NCI-H1436 treated with DMSO at 0.1 percent for 48 hours (cell line): ENCODE measurements around the gene GRIP2.

Experiments used
- DNase-seq: peaks from one replicate; lab custom pipeline; 2025; lab: John Stamatoyannopoulos, UW

Gene GRIP2

DNA sequence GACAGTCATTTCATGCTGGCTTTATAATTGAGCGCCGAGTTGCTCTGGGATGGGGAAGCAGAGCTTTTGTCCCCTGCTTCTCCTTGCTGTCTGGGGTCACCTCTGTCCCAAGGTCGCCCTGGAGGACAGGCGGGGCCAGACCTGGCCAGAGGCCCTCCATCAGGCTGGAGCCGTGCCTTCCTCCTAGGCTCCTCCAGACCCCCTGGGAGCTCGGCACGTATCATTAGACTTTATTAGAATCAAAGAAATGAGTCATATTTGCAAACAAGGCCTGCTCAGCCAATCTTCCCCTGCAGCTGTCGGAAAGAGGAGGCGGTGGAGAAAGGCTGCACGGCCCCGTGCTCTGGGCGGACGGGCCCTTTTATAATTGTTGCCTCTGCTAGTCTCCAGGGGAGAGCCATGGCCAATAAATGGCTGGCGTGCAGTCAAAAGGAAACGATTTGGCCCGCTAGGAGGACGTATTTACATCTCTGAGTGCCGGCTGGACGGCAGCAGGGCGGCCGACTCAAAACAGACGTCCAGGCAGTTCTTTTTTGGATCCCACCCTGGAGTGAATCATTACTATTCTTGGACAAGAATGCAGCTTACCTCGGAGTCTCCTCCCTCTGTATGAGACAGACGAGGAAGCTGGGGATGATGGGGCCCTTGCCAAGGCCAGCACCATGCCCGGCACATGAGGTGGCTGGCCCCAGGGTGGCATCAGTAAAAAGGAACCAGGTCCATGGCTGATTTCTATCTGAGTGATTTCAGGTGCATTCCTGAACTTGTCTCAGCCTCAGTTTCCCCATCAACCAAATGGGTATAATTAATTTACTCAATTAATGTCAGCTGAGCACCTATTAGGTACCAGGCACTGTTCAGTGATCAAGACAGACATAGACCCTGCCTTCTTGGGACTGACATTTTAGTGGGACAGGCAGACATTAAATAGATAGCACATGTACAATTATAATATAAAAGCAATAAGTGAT is 87.1 kb downstream of the GRIP2 start:
- peak; percentile 30 for DNase-seq

DNA sequence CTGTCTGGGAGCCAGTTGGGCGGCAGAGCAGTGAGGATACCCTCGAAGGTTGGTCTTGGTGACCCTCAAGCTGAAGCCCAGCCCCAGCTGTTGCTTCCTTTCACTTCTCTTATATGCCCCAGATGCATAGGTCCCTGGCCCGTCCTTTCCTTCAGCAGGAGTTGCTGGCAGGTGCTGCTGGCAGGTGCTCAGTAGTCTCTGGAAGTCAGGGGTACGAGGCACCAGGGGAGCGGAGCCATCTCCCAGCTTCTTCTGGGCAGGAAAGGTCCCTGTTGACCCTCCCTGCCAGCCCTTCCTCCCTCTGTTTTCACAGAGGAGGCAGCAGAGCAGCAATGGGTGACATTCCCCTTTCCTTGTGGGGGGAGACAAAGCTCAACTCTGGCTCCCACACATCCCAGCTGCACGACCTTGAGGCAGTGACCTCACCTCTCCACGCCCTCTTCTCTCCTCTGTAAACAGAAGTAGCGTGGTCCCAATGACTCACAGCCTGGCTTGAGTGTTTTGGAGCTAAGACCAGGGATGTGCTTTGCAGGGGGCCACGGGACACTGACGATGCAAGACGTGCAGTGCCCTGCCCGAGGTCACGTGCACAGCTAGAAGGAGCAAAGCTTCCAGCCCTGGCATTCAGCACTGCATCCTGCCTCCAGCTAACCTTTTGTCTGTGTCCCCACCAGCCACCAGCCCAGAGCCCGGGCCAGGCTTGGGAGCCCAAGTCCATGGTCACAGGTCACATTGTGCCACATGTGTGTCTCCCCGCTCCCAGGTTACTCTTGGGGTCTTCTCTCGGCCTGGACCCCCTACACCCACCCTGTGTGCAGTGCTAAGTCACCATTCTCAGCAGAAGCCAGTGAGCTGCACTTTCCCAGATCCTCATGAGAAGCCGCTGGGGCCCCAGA is 88.0 kb downstream of the GRIP2 start:
- DNase-seq, result no peak

DNA sequence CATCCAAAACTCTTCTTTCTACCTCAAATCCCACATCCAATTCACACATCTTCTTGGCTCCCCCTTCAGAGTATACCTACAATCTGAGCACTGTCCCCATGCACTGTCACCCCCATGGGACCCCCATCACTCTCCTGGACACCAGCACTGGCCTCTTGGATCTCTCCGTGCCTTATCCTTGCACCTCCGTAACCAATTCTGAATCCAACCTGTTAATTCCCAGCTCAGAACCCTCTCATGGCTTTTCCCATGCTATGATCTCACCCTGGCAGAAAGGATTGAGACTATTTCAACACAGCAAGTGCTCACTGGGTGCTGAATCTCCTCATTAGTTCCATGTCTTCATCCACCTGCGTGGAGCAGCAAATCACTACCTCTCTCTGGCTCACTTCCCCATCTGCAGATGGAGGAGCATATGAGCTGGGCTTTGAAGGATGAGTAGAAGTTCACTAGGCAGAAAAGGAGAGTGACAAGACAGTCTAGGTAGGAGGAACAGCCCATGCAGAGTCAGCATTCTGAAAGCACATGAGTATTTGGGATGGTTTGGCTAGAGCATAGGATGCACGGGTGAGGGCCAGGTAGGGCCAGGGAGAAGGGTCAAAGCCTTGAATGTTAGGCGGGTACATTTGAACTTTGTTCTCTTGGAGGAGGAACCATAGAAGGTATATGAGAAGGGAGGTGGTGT is 89.1 kb downstream of the GRIP2 start:
- DNase-seq, result no peak

DNA sequence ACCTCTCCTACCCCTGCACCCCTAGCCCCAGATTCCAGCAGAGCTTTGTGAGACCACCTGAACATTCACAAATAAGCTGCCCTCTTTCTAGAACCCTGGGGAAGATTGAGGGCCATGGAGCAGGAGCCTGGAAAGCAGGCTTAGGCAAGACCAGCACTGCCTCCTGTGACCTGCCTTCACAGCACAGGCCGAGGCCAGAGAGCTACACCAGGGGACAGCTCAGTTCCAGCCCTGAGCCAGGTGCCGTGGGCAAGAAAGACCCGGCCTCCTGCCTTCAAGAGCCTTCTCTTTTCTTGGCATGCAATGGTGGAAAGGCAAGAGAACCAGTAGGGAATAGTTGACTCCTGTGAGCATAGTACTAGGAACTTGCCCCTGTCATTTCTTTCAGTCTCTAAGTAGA is 89.6 kb downstream of the GRIP2 start:
- DNase-seq, result no peak

DNA sequence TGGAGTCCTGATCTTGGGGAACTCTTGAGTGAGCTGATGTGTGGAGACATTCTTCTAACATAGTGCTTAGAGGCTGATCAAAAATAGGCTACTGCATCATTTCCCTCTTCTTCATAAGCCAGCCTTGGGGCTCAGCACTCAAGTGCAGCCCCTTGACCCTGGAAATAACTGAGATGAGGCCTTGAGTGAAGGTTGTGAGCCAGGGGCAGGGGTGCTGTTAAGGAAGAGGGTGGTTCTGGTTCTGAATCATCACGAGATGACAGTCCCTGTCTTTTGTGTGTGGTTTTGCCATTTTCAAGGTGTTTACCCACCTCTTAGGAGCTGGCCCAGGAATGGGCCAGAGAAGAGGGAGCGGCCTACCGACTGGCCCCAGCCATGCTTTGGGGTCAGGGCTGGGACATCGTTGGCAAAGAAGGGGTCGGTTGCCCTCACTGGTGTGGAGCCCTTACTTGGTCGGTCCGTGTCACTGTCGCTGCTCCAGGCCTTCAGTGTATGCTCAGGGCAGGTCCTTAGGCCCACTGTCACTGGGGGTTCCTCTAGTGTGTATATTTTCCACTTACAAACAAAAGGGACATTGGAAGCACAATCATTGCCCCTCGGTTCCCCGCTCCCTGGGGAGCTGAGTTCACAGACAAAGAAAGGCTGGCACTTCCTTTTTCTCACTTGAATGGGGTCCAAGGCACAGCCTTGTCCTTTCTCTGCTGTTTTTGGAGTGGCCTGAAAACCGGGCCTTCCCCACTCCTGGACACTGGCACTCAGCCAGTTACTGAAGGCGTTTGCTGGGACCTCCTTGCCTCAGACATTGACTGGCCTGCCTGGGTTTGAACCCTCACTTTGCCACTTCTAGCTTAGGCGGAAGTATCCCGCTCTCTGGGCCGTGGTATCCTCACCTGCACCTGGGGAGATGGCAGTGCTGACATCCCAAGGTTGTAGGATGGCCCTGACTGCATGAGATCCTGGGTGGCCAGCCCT is 91.1 kb downstream of the GRIP2 start:
- no peak for DNase-seq

DNA sequence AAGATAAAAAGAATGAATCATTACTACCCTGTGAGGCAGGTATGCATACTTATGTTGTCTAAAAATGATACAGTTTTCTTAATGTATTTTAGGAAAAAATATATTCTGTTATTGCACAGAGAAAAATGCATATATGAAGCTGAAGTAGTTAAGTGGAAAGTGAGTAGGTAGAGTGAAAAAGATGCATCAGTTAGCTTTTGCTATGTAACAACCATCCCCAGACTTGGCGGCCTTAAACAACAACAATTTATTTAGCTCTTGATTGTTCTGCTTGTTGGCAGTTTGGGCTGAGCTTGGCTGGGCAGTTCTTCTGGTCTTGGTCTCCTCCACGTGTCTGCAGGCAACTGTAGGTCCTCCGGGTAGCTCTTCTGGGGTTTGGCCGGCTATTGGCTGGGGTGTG is 92.1 kb downstream of the GRIP2 start:
- DNase-seq, result no peak

DNA sequence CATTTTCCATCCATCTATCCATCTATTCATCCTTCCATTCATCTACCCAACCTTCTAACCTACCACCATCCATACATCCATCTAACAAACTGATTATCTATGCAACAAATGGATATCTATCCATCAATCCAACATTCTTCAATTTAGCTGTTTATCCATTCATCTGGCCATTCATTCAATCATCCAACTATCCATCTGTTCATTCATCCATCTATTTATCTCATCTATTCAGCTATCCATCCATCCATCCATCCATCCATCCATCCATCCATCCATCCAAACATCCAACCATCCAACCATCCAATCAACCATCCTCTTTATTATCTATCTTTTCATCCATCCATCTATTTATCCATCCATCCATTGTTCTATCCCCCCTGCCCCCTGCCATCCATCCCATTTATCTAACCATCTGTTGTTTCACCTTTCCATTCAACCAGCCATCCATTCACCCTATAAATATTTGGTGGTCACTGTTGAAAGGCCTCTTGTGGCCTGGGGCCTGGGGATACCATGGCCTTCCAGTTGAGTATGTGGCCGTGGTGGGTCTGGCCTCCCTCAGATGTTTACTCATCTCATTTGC is 93.1 kb downstream of the GRIP2 start:
- no peak for DNase-seq

DNA sequence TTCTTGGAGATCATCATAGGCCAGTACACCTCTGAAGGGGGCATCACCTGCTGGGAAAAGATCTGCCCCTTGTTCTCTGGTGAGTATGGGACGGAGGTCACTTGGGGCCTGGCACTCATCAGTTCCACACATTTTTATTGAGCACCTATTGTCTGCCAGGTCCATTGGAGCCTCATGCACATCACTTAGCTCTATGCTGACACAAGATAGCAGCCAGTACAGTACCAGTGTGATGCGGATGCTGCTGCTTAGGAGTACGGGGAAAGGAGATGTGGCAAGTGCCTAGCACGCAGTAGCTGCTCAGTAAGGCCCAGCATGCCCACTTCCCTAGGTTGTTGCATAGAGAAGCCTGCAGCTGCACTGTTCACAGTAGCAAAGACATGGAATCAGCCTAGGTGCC is 94.4 kb downstream of the GRIP2 start:
- no peak for DNase-seq

DNA sequence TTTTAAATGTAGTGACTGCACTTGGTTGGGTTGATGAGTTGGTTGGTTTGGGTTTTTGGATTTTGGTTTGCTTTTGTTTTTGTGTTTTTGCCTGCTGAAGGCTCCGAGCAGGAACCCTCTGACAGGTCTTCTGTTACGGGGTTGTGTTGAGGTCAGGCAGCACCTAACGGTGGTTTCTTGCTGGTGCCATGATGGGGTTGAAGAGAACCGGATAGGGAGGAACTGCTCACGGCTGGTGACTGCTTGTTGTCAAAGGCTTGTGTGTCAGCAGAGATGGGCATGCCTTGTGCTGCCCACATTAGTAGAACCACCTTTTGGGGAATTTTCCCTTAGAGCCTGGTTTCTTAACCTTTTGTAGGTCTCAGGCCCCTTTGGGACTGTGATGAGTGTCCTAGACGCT is 95.8 kb downstream of the GRIP2 start:
- DNase-seq, result no peak

DNA sequence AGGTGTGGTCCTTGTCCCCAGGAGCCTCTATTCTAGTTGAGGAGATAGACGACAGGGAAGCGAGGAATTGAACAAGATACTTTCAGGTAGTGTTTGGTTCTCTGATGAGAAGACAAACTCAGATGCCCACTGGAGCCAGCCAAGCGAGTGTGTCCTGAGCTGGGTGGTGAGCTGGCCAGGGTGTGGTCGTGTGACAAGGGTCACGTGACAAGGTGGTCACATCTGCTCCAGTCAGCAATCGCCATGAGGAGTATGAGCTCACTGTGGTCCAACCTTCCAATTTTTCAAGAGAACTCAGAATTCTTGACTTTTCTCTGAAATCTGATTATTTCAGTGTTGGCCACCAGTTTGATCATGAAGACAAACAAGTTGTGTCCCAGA is 98.2 kb downstream of the GRIP2 start:
- no peak for DNase-seq

DNA sequence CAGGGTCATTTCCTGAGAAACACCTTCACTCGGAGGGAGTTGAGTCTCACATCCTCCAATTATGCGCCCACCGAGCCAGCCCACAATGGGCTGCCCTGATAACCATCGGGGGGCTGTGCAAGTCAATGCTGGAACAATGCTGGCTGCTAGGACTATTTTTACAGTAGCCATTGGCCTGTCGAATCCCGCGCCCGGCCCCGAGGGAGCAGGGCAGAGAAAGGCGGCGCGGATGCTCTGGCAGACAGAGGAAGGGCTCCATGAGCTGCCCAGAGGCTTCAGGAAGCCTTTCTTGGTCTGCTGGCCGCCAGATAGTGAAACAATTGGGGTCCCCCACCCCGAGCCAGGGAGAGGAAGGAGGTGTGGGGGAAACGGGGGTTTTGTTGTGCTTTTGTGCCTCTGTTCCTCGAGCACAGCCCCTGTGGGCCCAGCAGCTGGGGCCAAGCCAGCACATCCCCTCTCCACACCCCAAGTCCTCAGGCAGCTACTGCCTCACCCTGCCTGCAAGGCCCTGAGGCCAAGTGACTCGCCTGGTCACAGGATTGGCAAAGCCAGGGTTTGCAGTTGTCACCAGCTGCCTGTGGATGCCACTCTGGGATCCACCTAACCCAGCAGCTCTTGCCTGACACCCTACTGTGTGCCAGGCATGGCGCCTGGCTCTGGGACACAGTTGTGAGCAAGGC is 98.8 kb downstream of the GRIP2 start:
- DNase-seq, result no peak

DNA sequence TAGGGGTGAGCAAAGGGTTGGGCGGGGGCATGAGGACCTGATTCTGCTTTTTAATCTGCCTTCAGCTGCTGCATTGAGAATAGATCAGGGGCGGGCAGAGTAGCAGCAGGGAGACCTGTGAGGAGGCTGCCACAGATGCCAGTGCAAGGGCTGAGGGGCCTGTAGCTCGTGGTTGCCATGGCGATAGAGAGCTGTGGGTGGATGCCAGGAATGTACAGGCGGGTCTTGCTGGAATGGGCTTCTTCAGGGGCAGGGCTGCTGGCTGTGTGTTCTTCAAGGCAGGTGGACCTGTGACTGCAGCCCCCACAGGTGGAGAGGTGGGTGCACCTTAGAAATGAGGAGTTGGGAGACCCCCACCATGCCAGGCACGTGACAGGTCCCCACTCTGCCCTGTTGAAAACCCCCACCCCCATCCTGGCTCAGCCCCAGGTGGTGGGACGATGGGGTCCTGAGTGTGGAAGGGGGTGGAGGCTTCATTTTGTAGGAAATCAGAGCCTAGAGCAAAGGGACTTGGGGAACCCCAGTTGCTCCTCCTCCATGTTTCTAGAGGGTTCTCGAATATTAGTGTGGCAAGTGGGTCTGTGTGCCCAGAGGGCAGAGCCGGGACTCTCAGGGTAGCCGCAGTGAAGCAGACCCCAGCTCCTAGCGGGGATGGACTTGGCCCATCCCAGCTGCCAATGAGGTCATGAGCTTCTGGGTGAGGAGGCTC is 99.5 kb downstream of the GRIP2 start:
- DNase-seq, result no peak

DNA sequence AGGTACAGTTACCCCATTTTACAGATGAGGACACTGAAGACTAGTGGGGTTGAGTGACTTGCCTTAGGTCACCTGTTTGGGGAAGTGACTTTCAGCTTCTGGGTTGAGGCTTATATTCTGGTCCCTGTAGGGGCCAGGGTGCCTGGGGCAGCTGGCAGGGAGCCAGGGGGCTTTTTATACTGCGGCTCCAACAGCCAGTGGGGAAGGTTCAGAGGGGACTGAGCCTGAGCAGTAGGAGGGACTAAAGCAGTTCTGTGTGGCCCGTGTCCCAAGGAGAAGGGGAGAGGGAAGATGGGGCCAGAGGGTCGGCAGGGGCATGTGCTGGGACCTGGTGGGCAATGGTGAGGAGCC is 100.0 kb downstream of the GRIP2 start:
- DNase-seq, result no peak

DNA sequence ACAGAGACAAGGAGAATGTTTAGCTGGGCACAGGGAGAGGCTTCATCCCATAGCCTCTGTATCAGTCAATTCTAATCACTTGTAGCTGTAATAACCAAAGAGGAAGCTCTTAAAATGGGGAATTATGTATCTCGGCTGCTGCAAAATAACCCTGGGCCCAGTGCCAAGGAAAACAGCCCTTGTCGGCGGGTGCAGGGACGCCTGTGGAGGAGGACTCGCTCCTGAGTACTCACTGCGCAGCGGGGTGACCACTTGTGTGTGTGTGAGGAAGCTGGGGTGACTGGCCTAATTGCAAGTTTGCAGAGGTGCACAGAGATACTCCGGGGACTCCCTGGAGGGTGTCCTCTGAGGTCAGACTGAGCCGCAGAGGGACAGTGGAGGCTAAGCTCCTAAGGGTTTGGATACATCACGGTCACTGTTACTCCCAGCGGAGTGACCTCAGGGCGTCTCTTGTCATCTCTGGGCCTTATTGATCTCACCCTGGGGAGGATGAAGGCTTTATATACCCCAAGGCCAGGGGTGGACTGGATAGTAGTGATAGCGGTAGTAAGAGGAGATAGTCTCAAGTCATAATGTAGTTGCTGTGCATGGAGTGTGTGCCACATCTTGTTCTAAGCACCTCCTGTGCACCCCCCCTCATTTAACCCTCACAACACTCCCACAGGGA is 100.5 kb downstream of the GRIP2 start:
- DNase-seq, result no peak
